ENCODE results near the gene KAT8.
A peak's percentile ranks its signal among the peaks of the same experiment; 100 is the strongest.

The KAT8 gene

GRCh38 chr16:31117384-31118222 is at the start of gene KAT8:
Gene KAT8 (plus strand): TSS chr16:31117664. CDS start chr16:31117682, 18 bp downstream.
- Histone ChIP-seq H3K27me3 (ENCODE audit: insufficient read depth, low read depth, severe bottlenecking) (no peaks in the 10 kb centered on the region), H3K36me3 (peaks cover 49% of the 10 kb centered on the region), H3K9me3 (ENCODE audit: severe bottlenecking) (no peaks in the 10 kb centered on the region), H3K27ac (peak within 1 kb of the TSS; percentile 91), H3K4me3 (ENCODE audit: low read depth, low read length) (peak within 1 kb of the TSS; percentile 57)
- peak; percentile 98 for DNase-seq
- TF ChIP-seq, protein P1, sequence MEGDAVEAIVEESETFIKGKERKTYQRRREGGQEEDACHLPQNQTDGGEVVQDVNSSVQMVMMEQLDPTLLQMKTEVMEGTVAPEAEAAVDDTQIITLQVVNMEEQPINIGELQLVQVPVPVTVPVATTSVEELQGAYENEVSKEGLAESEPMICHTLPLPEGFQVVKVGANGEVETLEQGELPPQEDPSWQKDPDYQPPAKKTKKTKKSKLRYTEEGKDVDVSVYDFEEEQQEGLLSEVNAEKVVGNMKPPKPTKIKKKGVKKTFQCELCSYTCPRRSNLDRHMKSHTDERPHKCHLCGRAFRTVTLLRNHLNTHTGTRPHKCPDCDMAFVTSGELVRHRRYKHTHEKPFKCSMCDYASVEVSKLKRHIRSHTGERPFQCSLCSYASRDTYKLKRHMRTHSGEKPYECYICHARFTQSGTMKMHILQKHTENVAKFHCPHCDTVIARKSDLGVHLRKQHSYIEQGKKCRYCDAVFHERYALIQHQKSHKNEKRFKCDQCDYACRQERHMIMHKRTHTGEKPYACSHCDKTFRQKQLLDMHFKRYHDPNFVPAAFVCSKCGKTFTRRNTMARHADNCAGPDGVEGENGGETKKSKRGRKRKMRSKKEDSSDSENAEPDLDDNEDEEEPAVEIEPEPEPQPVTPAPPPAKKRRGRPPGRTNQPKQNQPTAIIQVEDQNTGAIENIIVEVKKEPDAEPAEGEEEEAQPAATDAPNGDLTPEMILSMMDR (IDR thresholded peaks at IDR 0.05; ENCODE audit: low read depth, low read length): no peak

- no peak for DNase-seq
- H3K9me3 ChIP-seq (ENCODE audit: severe bottlenecking): no peaks in the 10 kb centered on the region
- no peaks in the 10 kb centered on the region for H3K27me3 ChIP-seq (ENCODE audit: insufficient read depth, low read depth, severe bottlenecking)
Observed at GRCh38 chr16:31071861-31072260, 45.6 kb upstream of the KAT8 start.

GRCh38 chr16:31072540-31073141 is 44.8 kb upstream of the KAT8 start:
- DNase-seq: no peak
- H3K27ac ChIP-seq: peak overlapping the region; percentile 95

More at GRCh38 chr16:31071861-31072260, 45.6 kb upstream of the KAT8 start:
- H3K36me3 ChIP-seq: peaks cover 18% of the 10 kb centered on the region
- peak overlapping the region; percentile 91; the same call in 1 of the 2 replicates for H3K4me3 ChIP-seq (ENCODE audit: low read depth, low read length)
- TF ChIP-seq, protein P1 (IDR thresholded peaks at IDR 0.05; ENCODE audit: low read depth, low read length): no peak
- no peak overlapping the region for H3K27ac ChIP-seq

GRCh38 chr16:31073142-31073969 is 44.1 kb upstream of the KAT8 start:
- no peaks in the 10 kb centered on the region for H3K27me3 ChIP-seq (ENCODE audit: insufficient read depth, low read depth, severe bottlenecking)
- no peaks in the 10 kb centered on the region for H3K9me3 ChIP-seq (ENCODE audit: severe bottlenecking)
- TF ChIP-seq, protein P1 (IDR thresholded peaks at IDR 0.05; ENCODE audit: low read depth, low read length): no peak
- H3K4me3 ChIP-seq (ENCODE audit: low read depth, low read length): peak overlapping the region; percentile 91
- peak; percentile 94 for DNase-seq
- peak overlapping the region; percentile 95 for H3K27ac ChIP-seq
- H3K36me3 ChIP-seq: peaks cover 33% of the 10 kb centered on the region

More at GRCh38 chr16:31072540-31073141, 44.8 kb upstream of the KAT8 start:
- Histone ChIP-seq H3K9me3 (ENCODE audit: severe bottlenecking) (no peaks in the 10 kb centered on the region), H3K36me3 (peaks cover 26% of the 10 kb centered on the region), H3K4me3 (ENCODE audit: low read depth, low read length) (peak overlapping the region; percentile 91), H3K27me3 (ENCODE audit: insufficient read depth, low read depth, severe bottlenecking) (no peaks in the 10 kb centered on the region)
- TF ChIP-seq, protein P1 (IDR thresholded peaks at IDR 0.05; ENCODE audit: low read depth, low read length): no peak

- peaks cover 41% of the 10 kb centered on the region for H3K36me3 ChIP-seq
- peak within 1 kb of the TSS; percentile 96 for H3K27ac ChIP-seq
- H3K9me3 ChIP-seq (ENCODE audit: severe bottlenecking): no peaks in the 10 kb centered on the region
- TF ChIP-seq, protein P1 (IDR thresholded peaks at IDR 0.05; ENCODE audit: low read depth, low read length): no peak
- DNase-seq: peak; percentile 98
- H3K4me3 ChIP-seq (ENCODE audit: low read depth, low read length): peak within 1 kb of the TSS; percentile 91
- H3K27me3 ChIP-seq (ENCODE audit: insufficient read depth, low read depth, severe bottlenecking): no peaks in the 10 kb centered on the region
Observed at GRCh38 chr16:31073970-31074813, 43.3 kb upstream of the KAT8 start, which contains the start of the genes ZNF646 and ZNF668. Gene ZNF646 (plus strand): TSS chr16:31074422. CDS start chr16:31076325, 1,903 bp downstream. Gene ZNF668 (minus strand): TSS chr16:31074240. CDS start chr16:31064459, 9,781 bp downstream.

Data from WERI-Rb-1 (cell line).